H1 (cell line): ENCODE data around the gene TLE5.

Experiments
- ASH2L ChIP-seq: fragments of 200-600, 300-600 bp; sonication (generic); IDR thresholded peaks from one replicate; pipeline ENCODE4 v1.7.1; 2017; ENCODE audit warnings: low read length
- ATF3 ChIP-seq: IDR thresholded peaks from 2 replicates; pipeline ENCODE4 v1.6.1; 2011; ENCODE audit warnings: low read depth, mild to moderate bottlenecking, low read length; ENCODE audit not compliant: insufficient read depth
- BCL11A ChIP-seq, 2 experiments: IDR thresholded peaks; one replicate each; pipeline ENCODE4 v1.6.1; 2011; ENCODE audit warnings: low read depth in 2 of 2, low read length in 2 of 2, mild to moderate bottlenecking in 2 of 2
- CEBPB ChIP-seq: IDR thresholded peaks from 2 replicates; pipeline ENCODE4 v1.6.1; 2012; ENCODE audit warnings: low read depth, low read length
- CHD2 ChIP-seq: IDR thresholded peaks from 2 replicates; pipeline ENCODE4 v1.6.1; 2012; ENCODE audit warnings: low read length, improper control_type of control experiment
- CTCF ChIP-seq, 3 experiments: IDR thresholded peaks; 1 replicate in 2 of 3; 2 replicates in 1 of 3; pipeline versions ENCODE4 v1.5.1 to v1.6.1; 2011; ENCODE audit warnings: low read length in 3 of 3, mild to moderate bottlenecking in 3 of 3, inconsistent platforms in 2 of 3, low read depth in 1 of 3, moderate library complexity in 1 of 3; ENCODE audit not compliant: insufficient read depth in 1 of 3; ENCODE audit errors: control extremely low read depth in 1 of 3
- GTF2F1 ChIP-seq: IDR thresholded peaks from 2 replicates; pipeline ENCODE4 v1.6.1; 2012; ENCODE audit warnings: low read depth, low read length, improper control_type of control experiment, borderline replicate concordance
- HDAC2 ChIP-seq, 2 experiments: fragments of 300-600 bp in 1 of 2; sonication (generic) in 1 of 2; IDR thresholded peaks; 2 replicates each; pipeline ENCODE4 v1.6.1; 2011 to 2012; ENCODE audit warnings: low read depth in 2 of 2, low read length in 2 of 2, mild to moderate bottlenecking in 2 of 2, moderate library complexity in 2 of 2, borderline replicate concordance in 1 of 2, inconsistent platforms in 1 of 2
- JUND ChIP-seq: IDR thresholded peaks from 2 replicates; pipeline ENCODE4 v1.6.1; 2011; ENCODE audit warnings: mild to moderate bottlenecking, improper control_type of control experiment, low read length
- MAX ChIP-seq: IDR thresholded peaks from 2 replicates; pipeline ENCODE4 v1.6.1; 2012; ENCODE audit warnings: inconsistent platforms
- POLR2A ChIP-seq, 2 experiments: IDR thresholded peaks; 1 replicate in 1 of 2; 2 replicates in 1 of 2; pipeline ENCODE4 v1.6.1; 2011; ENCODE audit warnings: low read depth in 2 of 2, low read length in 2 of 2, mild to moderate bottlenecking in 2 of 2; ENCODE audit errors: control extremely low read depth in 1 of 2
- POLR2AphosphoS5 ChIP-seq: IDR thresholded peaks from 2 replicates; pipeline ENCODE4 v1.6.1; 2011; ENCODE audit warnings: low read depth, low read length
- RFX5 ChIP-seq: IDR thresholded peaks from 2 replicates; pipeline ENCODE4 v1.6.1; 2011; ENCODE audit warnings: low read depth, low read length, improper control_type of control experiment, borderline replicate concordance
- SRF ChIP-seq: IDR thresholded peaks from 2 replicates; pipeline ENCODE4 v1.6.1; 2011; ENCODE audit warnings: mild to moderate bottlenecking, low read depth, low read length, moderate library complexity

GRCh38 chr19:3026768-3027167 lies 35.5 kb downstream of the TLE5 start:
- TF ChIP-seq POLR2AphosphoS5 = no peak
- no peak for TF ChIP-seq RFX5
- no peak for TF ChIP-seq GTF2F1
- no peak for TF ChIP-seq POLR2A (IDR thresholded peaks at IDR 0.05; ENCODE audit: control extremely low read depth in 1 of 2, low read depth in 2 of 2, low read length in 2 of 2)
- no peak for TF ChIP-seq ASH2L
- TF ChIP-seq CEBPB = no peak
- TF ChIP-seq SRF = no peak
- no peak for TF ChIP-seq CTCF (IDR thresholded peaks at IDR 0.05; ENCODE audit: control extremely low read depth in 1 of 3, insufficient read depth in 1 of 3, low read depth in 1 of 3, low read length in 3 of 3)
- no peak for TF ChIP-seq HDAC2 (IDR thresholded peaks at IDR 0.05; ENCODE audit: borderline replicate concordance in 1 of 2, low read depth in 2 of 2, low read length in 2 of 2)
- no peak for TF ChIP-seq MAX
- TF ChIP-seq ATF3 = no peak
- no peak for TF ChIP-seq CHD2
- TF ChIP-seq BCL11A (IDR thresholded peaks at IDR 0.05; ENCODE audit: low read depth in 2 of 2, low read length in 2 of 2) = no peak
- TF ChIP-seq JUND = no peak
